ES-I3 (cell line): Measurements from ENCODE around the gene CTDP1.
A peak's percentile ranks its signal among the peaks of the same experiment; 100 is the strongest.

ENCODE experiments used
- H3K36me3 ChIP-seq: 2 replicates; pipeline ENCODE4 v1.6.1; 2013; ENCODE audit warnings: mild to moderate bottlenecking, low read length, control low read depth, moderate library complexity; ENCODE audit not compliant: insufficient read depth
- H3K4me1 ChIP-seq: 2 replicates; pipeline ENCODE4 v1.6.1; 2013; ENCODE audit warnings: mild to moderate bottlenecking, control low read depth, low read length; ENCODE audit not compliant: insufficient read depth
- H3K9ac ChIP-seq: 2 replicates; pipeline ENCODE4 v1.6.1; 2013; ENCODE audit warnings: low read depth, mild to moderate bottlenecking, low read length, moderate library complexity
- H3K9me3 ChIP-seq: 2 replicates; pipeline ENCODE4 v1.6.1; 2013; ENCODE audit warnings: mild to moderate bottlenecking, low read length, moderate library complexity; ENCODE audit not compliant: control insufficient read depth, insufficient read depth

CTDP1 gene

GRCh38 chr18:79679552-79680099, at the start of gene CTDP1:
CTDP1 (plus strand) TSS chr18:79679803; CDS start chr18:79679948, 145 bp downstream.
- Histone ChIP-seq H3K9ac (peak within 1 kb of the TSS; percentile 94), H3K36me3 (peaks cover 5% of the 10 kb centered on the region; the same call in 1 of the 2 replicates), H3K4me1 (peaks cover 11% of the 10 kb centered on the region; the same call in 1 of the 2 replicates), H3K9me3 (0 out of 2 replicates have a peak, but pooled peaks cover 3% of the 10 kb centered on the region)

DNA sequence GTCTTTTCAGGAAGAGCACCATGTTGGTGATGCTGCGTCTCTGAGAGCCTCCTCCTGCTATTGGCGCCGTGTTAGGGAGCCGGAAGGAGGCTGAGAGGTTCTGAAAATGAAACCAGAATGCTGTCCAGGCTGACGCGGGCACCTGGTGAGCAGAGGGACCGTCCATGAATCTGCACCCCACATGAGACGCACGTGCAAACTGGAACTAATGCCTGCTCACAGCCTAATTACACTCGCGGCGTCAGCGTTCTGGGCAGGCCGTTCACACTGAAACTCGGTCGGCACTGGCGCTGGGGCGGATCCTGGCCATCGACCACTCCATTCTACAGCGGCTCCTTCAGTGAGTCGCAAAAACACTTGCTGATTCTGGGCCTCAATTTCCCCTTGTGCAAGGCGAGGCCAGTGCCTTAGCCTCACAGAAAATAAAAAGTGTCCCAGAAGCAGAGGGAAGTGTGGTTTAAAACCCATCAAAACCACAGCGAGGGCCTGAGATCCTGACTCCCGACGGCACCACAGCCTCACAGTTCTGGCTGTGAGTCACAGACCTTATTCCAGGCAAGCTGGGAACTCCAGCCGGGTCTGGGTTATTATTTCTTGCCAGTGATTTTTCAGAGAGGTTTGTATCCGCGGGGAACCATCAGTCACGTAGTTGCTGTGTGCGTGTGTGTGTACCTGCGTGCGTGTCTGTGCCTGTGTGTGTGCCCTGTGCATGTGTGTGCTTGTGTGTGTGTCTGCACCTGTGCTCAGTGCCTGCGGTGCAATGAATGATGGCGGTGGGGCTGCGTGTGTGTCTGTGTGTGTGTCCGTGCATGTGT, 49.1 kb upstream of the CTDP1 start:
- Histone ChIP-seq H3K9ac (no peak overlapping the region), H3K4me1 (no peaks in the 10 kb centered on the region), H3K9me3 (no peaks in the 10 kb centered on the region), H3K36me3 (no peaks in the 10 kb centered on the region)

- Histone ChIP-seq H3K9me3 (no peaks in the 10 kb centered on the region), H3K36me3 (no peaks in the 10 kb centered on the region), H3K9ac (no peak overlapping the region), H3K4me1 (no peaks in the 10 kb centered on the region)
Measured at GRCh38 chr18:79631096-79631507, 48.5 kb upstream of the CTDP1 start.

- H3K36me3 ChIP-seq, result no peaks in the 10 kb centered on the region
- H3K9ac ChIP-seq, result no peak overlapping the region
- no peaks in the 10 kb centered on the region for H3K9me3 ChIP-seq
- H3K4me1 ChIP-seq, result no peaks in the 10 kb centered on the region
Measured at GRCh38 chr18:79631761-79632446, 47.7 kb upstream of the CTDP1 start.

DNA sequence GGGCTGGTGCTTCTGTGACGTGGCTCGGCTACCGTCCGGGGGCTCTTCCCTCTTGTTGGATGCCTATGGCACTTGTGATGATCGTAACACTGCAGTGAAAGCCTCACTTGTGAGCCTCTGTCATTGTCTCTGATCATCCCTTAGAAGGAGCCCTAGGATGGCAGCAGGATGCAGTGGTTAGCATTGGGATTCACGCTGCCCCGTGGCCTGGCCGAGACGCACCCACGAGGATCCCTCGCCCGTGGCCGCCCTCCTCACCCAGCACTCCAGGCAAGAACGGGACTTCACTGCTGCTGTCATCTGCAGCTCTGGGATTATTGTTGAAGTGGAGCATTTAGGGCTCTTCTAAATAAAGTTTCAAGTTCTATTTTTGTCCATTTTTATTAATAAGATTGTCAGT, 46.8 kb upstream of the CTDP1 start:
- no peak overlapping the region for H3K9ac ChIP-seq
- H3K4me1 ChIP-seq, result no peaks in the 10 kb centered on the region
- no peaks in the 10 kb centered on the region for H3K36me3 ChIP-seq
- no peaks in the 10 kb centered on the region for H3K9me3 ChIP-seq

- Histone ChIP-seq H3K36me3 (no peaks in the 10 kb centered on the region), H3K4me1 (no peaks in the 10 kb centered on the region), H3K9me3 (no peaks in the 10 kb centered on the region), H3K9ac (no peak overlapping the region)
Measured at GRCh38 chr18:79634186-79634585, 45.4 kb upstream of the CTDP1 start.

- Histone ChIP-seq H3K4me1 (no peaks in the 10 kb centered on the region), H3K9ac (no peak overlapping the region), H3K9me3 (no peaks in the 10 kb centered on the region), H3K36me3 (no peaks in the 10 kb centered on the region)
Measured at GRCh38 chr18:79634593-79635426, 44.8 kb upstream of the CTDP1 start.

DNA sequence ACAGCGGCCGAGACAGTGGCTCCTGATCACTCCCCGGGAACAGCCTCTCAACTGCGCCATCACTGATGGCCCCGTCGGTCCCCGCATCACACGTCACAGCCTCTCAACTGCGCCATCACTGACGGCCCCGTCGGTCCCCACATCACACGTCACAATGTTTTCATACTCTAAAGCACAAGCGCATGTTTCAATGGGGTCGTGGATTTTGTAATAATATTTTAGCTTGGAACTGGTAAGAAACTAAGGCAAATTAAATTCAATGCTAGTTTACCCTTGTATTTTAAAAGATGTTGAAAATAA, 44.2 kb upstream of the CTDP1 start:
- no peaks in the 10 kb centered on the region for H3K36me3 ChIP-seq
- no peak overlapping the region for H3K9ac ChIP-seq
- H3K4me1 ChIP-seq, result no peaks in the 10 kb centered on the region
- no peaks in the 10 kb centered on the region for H3K9me3 ChIP-seq

- Histone ChIP-seq H3K4me1 (no peaks in the 10 kb centered on the region), H3K9ac (no peak overlapping the region), H3K9me3 (no peaks in the 10 kb centered on the region), H3K36me3 (no peaks in the 10 kb centered on the region)
Measured at GRCh38 chr18:79637181-79637920, 42.3 kb upstream of the CTDP1 start.

GRCh38 chr18:79637921-79638909, 41.4 kb upstream of the CTDP1 start:
- Histone ChIP-seq H3K9ac (no peak overlapping the region), H3K4me1 (no peaks in the 10 kb centered on the region), H3K36me3 (no peaks in the 10 kb centered on the region), H3K9me3 (no peaks in the 10 kb centered on the region)

GRCh38 chr18:79639072-79639829, 40.4 kb upstream of the CTDP1 start:
- Histone ChIP-seq H3K9ac (no peak overlapping the region), H3K9me3 (no peaks in the 10 kb centered on the region), H3K36me3 (no peaks in the 10 kb centered on the region), H3K4me1 (no peaks in the 10 kb centered on the region)

- Histone ChIP-seq H3K4me1 (no peaks in the 10 kb centered on the region), H3K36me3 (no peaks in the 10 kb centered on the region), H3K9ac (no peak overlapping the region), H3K9me3 (no peaks in the 10 kb centered on the region)
Measured at GRCh38 chr18:79640064-79640672, 39.4 kb upstream of the CTDP1 start.
